AG04449 (cell line): ENCODE data around the gene DAB1.

ENCODE experiments used
- CTCF ChIA-PET: fragments of 350-600 bp; formaldehyde crosslinking; extraction: SDS; loops from one replicate; lab custom pipeline; 2021; ENCODE audit warnings: antibody characterized with exemption; lab: Yijun Ruan, JAX
- POLR2A ChIA-PET: fragments of 400-600, 350-600 bp; formaldehyde crosslinking; extraction: SDS; loops from one replicate; lab custom pipeline; 2020; ENCODE audit warnings: antibody characterized with exemption, inconsistent platforms; lab: Yijun Ruan, JAX
- DNase-seq: peaks from one replicate; pipeline ENCODE4 v3.0.0-alpha.2; 2010; ENCODE audit warnings: low read depth, low spot score
- H3K4me3 ChIP-seq: 2 replicates; pipeline ENCODE4 v1.5.1; 2011; ENCODE audit warnings: low read depth, mild to moderate bottlenecking, control low read depth, low read length
- TF ChIP-seq, protein P1 (sequence below): IDR thresholded peaks from one replicate; pipeline ENCODE4 v1.5.1; 2011; ENCODE audit warnings: mild to moderate bottlenecking, moderate library complexity, low read length, control low read depth, inconsistent platforms; ENCODE audit not compliant: insufficient read depth; ENCODE audit errors: missing control alignments

The DAB1 gene

DNA sequence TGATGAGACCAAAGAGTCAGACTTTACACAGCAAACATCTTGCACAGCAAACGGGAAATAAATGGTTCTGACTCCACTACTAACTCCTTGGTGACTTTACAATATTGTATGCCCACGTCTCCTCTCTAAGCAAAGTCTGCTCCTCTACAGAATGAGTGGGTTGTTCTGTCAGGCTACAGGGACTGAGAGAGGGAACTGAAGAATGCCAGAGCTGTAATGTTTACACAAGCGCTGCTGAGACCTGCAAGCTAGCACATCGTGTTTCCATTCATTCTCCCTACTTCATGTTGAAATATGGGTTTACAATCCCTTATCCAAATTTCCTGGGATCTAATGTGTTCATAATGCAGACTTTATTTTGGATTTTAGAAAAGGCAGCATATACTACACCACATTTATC lies 15.9 kb downstream of the DAB1 start:
- H3K4me3 ChIP-seq = no peak overlapping the region
- ChIA-PET CTCF (no interaction called here), POLR2A (no interaction called here)
- TF ChIP-seq, protein P1, sequence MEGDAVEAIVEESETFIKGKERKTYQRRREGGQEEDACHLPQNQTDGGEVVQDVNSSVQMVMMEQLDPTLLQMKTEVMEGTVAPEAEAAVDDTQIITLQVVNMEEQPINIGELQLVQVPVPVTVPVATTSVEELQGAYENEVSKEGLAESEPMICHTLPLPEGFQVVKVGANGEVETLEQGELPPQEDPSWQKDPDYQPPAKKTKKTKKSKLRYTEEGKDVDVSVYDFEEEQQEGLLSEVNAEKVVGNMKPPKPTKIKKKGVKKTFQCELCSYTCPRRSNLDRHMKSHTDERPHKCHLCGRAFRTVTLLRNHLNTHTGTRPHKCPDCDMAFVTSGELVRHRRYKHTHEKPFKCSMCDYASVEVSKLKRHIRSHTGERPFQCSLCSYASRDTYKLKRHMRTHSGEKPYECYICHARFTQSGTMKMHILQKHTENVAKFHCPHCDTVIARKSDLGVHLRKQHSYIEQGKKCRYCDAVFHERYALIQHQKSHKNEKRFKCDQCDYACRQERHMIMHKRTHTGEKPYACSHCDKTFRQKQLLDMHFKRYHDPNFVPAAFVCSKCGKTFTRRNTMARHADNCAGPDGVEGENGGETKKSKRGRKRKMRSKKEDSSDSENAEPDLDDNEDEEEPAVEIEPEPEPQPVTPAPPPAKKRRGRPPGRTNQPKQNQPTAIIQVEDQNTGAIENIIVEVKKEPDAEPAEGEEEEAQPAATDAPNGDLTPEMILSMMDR = no peak
- no peak for DNase-seq

DNA sequence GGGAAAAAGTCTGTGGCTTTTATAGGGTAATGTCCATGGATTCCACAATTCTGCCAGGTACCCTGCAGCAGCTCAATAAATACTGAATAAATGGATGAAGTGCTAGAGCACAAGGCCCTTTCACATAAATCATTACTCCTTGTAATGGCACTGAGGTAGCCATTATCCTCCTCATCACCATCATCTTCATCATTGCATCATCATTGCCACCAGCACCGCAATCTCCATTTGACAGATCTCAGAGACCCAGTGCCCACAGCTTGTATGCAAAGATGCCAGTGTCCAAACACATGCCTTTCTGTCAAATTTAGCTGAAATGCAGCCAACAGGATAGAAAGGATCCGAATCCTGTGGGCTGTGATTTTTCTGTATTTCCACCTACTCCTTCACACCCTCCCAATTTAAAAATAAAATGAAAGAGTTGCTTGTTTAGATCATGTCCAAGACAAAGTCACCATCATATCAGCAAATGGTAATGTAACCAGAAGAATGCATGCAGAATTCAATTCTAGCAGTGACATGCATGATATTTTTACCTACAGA lies 17.4 kb downstream of the DAB1 start:
- TF ChIP-seq, protein P1 = no peak
- H3K4me3 ChIP-seq = no peak overlapping the region
- no peak for DNase-seq
- CTCF ChIA-PET = no interaction called here
- POLR2A ChIA-PET = interaction anchor here (0.7 kb wide), 1 partner anchor 204 kb away, joined by 3 read pairs; no protein-coding TSS in a partner anchor

DNA sequence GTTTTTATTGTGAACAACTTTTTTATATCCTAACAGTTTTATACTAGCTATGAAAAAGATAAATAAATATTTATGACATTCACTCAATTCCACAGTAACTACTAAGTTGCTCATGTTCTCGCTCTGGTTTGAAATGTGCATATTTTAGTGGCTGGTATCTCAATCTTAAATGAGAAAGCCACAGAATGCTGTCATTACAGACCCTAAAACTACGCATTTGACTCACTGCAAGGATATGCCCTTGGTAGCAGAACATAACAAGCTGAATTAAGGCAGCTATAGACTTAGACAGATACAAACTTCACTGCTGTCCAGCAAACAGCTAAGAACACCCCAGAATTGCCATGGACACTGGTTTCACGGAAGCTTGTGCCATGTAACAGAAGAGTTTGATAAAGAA lies 19.0 kb downstream of the DAB1 start:
- TF ChIP-seq, protein P1 = no peak
- no peak overlapping the region for H3K4me3 ChIP-seq
- peak; percentile 5 for DNase-seq
- CTCF ChIA-PET = interaction anchor here (1.0 kb wide), 1 partner anchor 20 kb away, joined by 3 read pairs; no protein-coding TSS in a partner anchor
- POLR2A ChIA-PET = no interaction called here

DNA sequence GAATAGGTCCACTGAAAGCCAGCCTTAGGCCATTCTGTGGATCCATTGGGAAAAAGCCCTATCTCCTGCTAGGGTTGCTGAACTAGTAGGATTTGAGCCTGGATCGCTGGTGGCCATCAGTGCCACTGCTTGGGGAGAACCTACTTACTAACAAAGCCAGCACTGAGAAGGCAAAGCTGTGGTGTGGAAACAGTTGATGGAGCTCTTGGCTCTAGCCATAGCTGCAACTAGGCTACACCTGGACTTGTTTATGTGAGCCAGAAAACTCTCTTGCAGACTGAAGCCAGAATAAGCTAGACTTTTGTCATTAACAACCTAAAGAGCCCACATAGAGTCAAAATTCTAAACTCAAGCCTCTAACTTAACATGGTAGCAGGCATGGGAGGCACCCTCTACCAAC lies 20.7 kb downstream of the DAB1 start:
- H3K4me3 ChIP-seq = no peak overlapping the region
- CTCF ChIA-PET = no interaction called here
- no peak for DNase-seq
- POLR2A ChIA-PET = no interaction called here
- TF ChIP-seq, protein P1 = no peak

DNA sequence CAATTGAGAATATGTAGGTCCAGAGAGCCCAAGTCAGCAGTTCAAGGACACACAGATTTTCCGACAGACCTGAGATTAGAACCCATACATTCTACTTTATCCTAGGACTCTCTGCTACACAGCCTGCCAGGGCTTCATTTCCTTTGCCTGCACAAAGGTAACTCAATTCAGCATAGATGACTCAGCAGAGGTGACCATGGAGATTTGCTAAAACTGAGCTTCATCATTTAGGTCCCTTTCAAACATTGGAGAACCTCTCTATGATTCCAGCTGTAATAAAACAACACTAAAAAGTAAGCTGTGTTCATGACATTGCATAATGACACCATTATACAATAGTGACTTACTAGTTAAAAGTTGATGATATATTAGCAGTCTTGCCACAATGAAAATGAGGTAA lies 22.2 kb downstream of the DAB1 start:
- DNase-seq = no peak
- no peak overlapping the region for H3K4me3 ChIP-seq
- POLR2A ChIA-PET = no interaction called here
- CTCF ChIA-PET = no interaction called here
- TF ChIP-seq, protein P1 = no peak

DNA sequence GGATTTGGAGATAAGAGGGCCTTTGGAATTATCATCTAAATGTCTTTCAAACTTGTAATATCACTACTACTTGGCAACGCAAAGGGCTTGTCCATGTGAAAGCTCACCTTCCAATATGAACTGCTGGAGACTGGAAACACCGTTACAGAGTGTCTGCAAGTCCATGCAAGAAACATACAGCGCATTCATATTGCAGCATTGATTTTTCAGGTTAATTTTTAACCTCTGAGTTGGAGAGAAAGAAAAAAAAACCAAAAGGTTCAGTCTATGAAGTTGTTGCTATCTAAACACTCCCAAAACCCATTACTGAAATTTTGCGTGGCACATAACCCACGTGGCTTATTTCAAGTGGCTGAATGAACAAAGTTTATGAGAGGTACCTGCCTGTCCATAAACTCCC lies 23.8 kb downstream of the DAB1 start:
- POLR2A ChIA-PET = no interaction called here
- CTCF ChIA-PET = no interaction called here
- TF ChIP-seq, protein P1 = no peak
- no peak overlapping the region for H3K4me3 ChIP-seq
- no peak for DNase-seq
